GM12865 (cell line): Measurements from ENCODE around the gene CDH22.

Experiments used
- DNase-seq: peaks from one replicate; pipeline ENCODE4 v3.0.0; 2010; ENCODE audit warnings: low read depth
- H3K4me3 ChIP-seq: 2 replicates; pipeline ENCODE4 v1.5.1; 2011; ENCODE audit warnings: mild to moderate bottlenecking, low read depth, low read length, control low read depth
- TF ChIP-seq, protein P1 (sequence below): IDR thresholded peaks from 2 replicates; pipeline ENCODE4 v1.5.1; 2011; ENCODE audit warnings: low read length, control low read depth, low read depth, inconsistent platforms; ENCODE audit not compliant: insufficient read depth; ENCODE audit errors: missing control alignments

Gene CDH22

DNA sequence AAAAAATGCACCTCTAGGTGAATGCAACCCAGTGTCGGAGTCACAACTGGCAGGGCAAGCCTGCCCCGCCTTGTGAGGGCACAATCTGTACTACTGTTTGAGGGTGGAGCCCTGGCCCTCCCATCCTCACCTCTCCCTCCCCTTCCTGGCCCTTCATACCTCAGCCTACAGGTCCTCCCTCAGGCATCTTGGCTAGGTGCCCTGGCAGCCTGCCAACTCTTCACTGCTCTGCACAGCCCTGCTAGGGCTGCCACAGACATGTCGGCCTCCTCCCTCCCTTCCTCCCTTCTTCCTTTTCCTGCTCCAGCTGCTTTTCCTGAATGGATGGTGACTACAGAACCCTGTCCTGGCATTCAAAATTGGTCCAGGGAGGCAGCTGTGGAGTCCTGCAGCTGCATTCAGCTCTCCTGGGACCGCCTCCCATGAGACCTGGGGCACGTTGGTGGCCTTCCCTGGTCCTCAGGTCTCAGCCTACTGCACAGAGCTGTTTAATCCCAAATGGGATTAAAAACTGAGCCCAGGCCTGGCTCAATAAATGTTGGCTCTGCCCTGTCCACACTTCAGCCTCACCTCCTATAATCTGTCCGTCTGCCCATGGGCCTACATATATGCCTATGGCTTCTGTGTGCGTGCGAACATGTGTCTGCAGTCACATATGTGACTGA is 52.7 kb downstream of the CDH22 start:
- peak; percentile 2 for DNase-seq
- no peak overlapping the region for H3K4me3 ChIP-seq
- TF ChIP-seq, protein P1, sequence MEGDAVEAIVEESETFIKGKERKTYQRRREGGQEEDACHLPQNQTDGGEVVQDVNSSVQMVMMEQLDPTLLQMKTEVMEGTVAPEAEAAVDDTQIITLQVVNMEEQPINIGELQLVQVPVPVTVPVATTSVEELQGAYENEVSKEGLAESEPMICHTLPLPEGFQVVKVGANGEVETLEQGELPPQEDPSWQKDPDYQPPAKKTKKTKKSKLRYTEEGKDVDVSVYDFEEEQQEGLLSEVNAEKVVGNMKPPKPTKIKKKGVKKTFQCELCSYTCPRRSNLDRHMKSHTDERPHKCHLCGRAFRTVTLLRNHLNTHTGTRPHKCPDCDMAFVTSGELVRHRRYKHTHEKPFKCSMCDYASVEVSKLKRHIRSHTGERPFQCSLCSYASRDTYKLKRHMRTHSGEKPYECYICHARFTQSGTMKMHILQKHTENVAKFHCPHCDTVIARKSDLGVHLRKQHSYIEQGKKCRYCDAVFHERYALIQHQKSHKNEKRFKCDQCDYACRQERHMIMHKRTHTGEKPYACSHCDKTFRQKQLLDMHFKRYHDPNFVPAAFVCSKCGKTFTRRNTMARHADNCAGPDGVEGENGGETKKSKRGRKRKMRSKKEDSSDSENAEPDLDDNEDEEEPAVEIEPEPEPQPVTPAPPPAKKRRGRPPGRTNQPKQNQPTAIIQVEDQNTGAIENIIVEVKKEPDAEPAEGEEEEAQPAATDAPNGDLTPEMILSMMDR: no peak

DNA sequence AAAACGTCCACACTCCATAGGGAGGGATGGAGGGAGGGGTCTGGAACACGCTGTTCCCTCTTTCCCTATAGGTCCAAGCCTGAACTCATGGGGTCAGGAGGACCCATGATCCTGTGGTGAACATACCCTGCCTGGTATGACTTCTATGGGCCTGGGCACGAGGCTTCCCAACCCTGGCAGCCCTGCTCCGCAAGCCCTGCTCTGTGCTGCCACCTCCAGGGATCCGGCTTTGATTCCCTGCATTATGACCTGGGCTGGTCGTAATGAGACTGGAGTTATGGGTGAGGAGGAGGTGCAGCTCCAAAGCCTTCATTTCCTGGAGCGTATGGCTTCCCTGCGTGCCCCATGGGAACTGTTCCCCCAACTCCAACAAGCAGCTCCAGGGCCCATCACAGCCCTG is 54.9 kb downstream of the CDH22 start:
- TF ChIP-seq, protein P1: no peak
- H3K4me3 ChIP-seq: no peak overlapping the region
- DNase-seq: no peak

DNA sequence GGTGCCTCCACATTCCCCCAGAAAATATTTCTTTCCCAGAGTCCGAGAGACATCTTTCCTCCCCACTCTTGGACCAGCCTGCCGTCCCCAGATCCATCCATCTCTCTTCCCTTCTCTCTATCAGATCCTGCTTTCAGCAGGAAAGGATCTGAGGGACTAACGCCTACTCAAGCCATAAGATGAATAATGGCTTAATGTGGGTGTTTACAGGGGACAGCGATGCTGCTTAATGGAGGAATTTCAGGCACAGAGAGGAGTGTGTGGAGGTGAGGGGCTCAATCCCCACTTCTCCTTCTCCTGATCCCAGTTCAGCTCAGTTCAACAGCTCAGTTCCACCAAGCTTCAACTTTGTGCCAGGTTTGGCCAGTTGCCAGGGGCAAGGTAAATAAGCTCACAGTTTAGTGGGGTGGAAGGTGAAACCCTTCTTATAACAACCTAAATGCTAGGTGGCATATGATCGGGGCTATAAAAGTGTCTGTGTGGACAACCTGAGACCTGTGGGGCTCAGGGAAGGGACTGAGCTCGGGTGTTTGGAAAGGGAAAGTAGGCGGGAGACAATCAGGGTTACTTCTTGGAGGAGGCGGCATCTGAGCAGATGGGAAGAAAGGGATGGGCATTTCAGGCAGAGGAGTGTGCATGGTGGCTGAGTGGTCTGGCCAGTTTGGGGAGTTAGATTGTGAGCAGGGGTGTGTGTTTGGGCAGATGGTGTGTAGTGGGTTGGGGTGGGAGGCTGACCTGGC is 55.8 kb downstream of the CDH22 start:
- DNase-seq: no peak
- TF ChIP-seq, protein P1: no peak

DNA sequence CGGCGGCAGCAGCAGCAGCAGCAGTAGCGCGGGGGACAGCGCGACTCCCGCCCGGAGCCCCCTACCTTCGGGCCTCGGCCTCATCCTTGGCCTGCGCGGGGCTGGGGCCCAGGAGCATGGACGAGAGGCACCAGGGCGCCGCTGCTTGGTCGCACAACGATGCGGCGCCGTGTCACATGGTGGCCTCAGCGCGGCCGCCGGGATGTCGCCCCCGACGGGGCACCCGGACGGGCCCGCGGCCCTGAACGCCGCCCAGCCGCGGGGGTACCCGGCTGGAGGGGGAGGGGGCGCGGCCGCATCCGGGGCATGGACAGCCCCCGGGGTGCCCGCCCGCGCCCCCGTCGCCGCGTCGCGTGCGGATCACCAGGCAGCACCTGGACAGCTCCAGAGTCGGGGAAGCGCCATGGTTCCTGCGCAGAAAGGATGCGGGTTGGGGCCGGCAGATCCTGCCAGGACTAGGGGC is 57.1 kb downstream of the CDH22 start:
- H3K4me3 ChIP-seq: no peak overlapping the region
- no peak for DNase-seq
- TF ChIP-seq, protein P1: no peak

More for the DNA sequence above, 55.8 kb downstream of the CDH22 start:
- no peak overlapping the region for H3K4me3 ChIP-seq

DNA sequence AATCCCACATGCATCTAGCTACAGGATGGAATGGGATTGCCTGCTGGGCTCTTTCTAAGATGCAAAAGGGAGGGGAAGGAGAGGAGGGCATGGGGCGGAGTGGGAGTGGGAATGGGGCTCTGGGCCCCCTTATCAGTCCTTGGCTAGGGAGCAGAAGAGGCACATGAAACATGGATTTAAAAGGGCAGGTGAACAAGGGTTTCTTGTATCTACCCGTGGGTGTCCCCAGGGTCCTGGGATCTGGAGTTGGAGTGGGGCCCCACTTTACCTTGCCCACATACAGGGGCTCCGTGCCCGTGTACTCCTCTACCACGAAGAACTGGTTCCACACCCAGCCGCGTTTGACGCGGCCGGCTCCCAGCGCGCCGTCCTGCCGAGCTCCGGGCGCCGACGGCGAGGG is 57.5 kb downstream of the CDH22 start:
- TF ChIP-seq, protein P1: no peak
- DNase-seq: no peak
- H3K4me3 ChIP-seq: no peak overlapping the region

DNA sequence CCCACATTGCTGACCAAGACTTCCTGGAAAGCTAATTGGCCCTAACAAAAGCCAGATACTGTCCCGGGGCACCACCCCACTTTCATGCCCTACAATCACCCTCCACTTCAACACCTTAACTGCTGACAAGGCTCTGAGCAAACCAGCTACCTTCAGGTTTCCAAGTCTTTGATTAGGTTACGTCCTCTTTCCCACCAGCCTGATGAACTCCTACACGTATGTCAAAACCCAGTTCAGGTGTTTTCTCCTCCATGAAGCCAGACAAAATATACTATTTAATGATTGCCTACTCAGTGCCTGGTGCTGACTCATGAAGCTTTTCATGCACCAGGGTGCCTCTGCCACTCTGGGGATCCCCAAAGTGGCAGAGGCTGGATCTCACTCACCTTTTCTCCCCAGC is 58.6 kb downstream of the CDH22 start:
- TF ChIP-seq, protein P1: no peak
- no peak overlapping the region for H3K4me3 ChIP-seq
- no peak for DNase-seq
